ENCODE measurements around the gene MYL5. TPM values are rescaled to one million over a fixed set of nuclear protein-coding genes. Genes with fewer than 3 reads are reported as not detected.
"Not testable (repeated sequence)": the region's sequence is repeated elsewhere in the genome, so short reads cannot be mapped to it uniquely, and the experiment has no call there.

The MYL5 gene
- polyA plus RNA-seq, 3 donors = 17.9 to 22.9 (median 21.7) TPM

DNA sequence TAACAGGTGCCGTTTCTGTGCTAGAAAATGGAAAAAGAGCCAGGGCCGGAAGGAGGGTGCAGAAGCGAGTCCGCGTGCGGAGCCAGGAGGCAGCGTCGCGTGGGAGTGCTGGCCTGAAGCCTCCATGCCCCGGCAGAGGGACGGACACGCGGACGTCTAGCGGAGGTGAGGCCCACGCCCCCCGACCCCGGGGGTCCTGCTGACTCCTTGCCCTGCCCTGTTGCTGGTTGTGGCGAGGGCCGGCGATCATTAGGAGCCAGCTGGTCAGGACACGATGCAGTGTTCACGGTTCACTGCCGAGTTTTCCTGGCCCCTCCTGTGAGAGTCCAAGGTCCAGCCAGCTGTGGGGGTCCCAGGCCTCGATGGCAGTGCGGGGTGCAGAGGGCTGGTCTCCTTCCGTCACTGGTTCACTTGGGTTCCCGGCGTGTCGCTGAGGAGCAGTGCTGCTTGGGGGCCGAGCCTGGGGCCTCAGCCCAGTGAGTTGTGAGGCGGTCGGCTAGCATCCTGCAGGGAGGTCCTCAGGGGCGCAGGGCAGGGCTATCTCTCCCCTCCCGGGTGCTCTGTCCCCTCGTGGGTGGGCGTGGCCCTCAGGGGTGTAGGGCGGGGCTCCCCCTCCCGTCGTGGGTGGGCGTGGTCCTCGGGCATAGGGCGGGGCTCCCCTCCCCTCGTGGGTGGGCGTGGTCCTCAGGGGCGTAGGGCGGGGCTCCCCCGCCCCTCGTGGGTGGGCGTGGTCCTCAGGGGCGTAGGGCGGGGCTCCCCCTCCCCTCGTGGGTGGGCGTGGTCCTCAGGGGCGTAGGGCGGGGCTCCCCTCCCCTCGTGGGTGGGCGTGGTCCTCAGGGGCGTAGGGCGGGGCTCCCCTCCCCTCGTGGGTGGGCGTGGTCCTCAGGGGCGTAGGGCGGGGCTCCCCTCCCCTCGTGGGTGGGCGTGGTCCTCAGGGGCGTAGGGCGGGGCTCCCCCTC is 56.9 kb downstream of the MYL5 start:
- not testable (repeated sequence) for DNase-seq (ENCODE audit: extremely low read depth in 1 of 11, low read depth in 9 of 11, low spot score in 4 of 11)

Other genes starting within 250 kb of the MYL5 start
- gene ZNF721, start 175.4 kb upstream of the MYL5 start, polyA plus RNA-seq (ENCODE audit: insufficient read length in 3 of 3) = 10 to 100 TPM; 37.1 to 45.6 (median 40.7) TPM
- gene PIGG, start 175.3 kb upstream of the MYL5 start, polyA plus RNA-seq (ENCODE audit: insufficient read length in 3 of 3) = 10 to 100 TPM; 57.6 to 86.5 (median 61.1) TPM
- gene TMEM271, start 98.2 kb upstream of the MYL5 start, polyA plus RNA-seq (ENCODE audit: insufficient read length in 3 of 3) = under 1 TPM in 2 of 3 donors, not detected in 1; 0.04 to 0.06 TPM
- 10 to 100 TPM; 42.4 to 51.1 (median 44.0) TPM for gene PDE6B, start 49.0 kb upstream of the MYL5 start, polyA plus RNA-seq (ENCODE audit: insufficient read length in 3 of 3)
- gene ATP5ME, start 266 bp upstream of the MYL5 start, polyA plus RNA-seq (ENCODE audit: insufficient read length in 3 of 3) = 100 to 1,000 TPM; 263 to 363 (median 280) TPM
- gene SLC49A3, start 14.6 kb downstream of the MYL5 start, polyA plus RNA-seq (ENCODE audit: insufficient read length in 3 of 3) = 1 to 10 TPM; 3.7 to 6.3 (median 3.8) TPM
- 100 to 1,000 TPM in 1 of 3 donors, 10 to 100 TPM in 2; 67.4 to 102 (median 68.2) TPM for gene PCGF3, start 31.3 kb downstream of the MYL5 start, polyA plus RNA-seq (ENCODE audit: insufficient read length in 3 of 3)
- 1 to 10 TPM; 1.2 to 4.0 (median 3.2) TPM for gene CPLX1, start 151.6 kb downstream of the MYL5 start, polyA plus RNA-seq (ENCODE audit: insufficient read length in 3 of 3)